SW480 (cell line): ENCODE measurements around the gene RGS14.
A peak's percentile ranks its signal among the peaks of the same experiment; 100 is the strongest.
"Not testable (repeated sequence)": the region's sequence is repeated elsewhere in the genome, so short reads cannot be mapped to it uniquely, and the experiment has no call there.

Experiments
- DNase-seq: peaks from one replicate; pipeline ENCODE4 v3.0.0-alpha.2; 2016; ENCODE audit warnings: low spot score

The RGS14 gene

GRCh38 chr5:177328545-177329231 lies 29.0 kb upstream of the RGS14 start:
- no peak for DNase-seq

DNA sequence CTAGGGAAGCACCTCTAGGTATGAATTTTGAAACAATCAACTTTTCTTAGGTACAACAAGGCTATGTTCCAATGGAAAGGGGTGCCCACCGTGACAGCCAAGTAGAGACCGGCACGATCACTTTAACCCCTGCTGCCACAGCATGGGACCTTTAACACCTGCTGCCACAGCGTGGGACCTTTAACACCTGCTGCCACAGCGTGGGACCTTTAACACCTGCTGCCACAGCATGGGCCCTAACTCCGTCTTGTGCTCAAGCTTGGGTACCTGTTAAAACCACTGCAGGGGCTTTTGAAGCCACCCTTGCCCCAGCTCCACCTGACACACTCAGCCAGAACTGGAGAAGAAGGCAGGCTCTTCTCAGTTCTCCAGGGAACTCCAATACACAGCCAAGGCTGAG lies 27.8 kb upstream of the RGS14 start:
- no peak for DNase-seq

GRCh38 chr5:177330991-177331842 lies 26.5 kb upstream of the RGS14 start:
- DNase-seq, result no peak

- no peak for DNase-seq
These were observed 25.5 kb upstream of the RGS14 start for GRCh38 chr5:177332031-177332895.

GRCh38 chr5:177332896-177333260 lies 24.8 kb upstream of the RGS14 start:
- DNase-seq, result no peak

DNA sequence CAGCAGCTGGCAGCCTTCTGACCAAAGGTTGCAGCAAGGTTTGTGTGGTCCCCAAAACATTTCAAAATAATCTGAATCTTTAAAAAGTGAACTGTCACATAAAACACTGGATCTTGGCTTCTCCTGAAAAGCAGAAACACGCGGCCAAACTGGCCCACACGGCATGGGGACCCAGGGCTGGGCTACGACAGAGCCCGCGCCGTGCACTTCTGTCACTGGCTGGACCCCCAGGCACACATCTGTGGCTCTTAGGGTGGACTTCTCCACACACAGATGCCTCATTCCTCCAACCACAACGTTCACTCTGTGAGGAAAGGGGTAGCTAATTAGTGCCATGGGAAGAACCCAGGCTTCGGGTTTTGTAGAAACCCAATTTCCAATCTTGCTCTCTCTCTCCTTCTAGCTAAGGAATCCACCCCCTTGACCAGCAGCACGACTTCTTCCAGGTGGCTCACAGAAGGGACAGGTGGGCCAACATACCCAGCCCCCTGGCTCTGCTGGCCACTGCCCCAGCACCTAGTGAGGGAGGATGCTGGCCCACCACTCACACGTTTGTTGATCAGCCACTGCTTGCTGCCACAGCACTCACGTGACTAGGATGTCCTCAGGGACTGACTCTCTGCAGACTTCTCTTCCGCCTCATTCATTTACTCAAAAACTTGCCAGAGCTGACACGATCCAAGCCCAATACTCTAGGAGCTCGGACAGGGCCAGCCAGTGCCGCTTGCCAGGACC lies 24.1 kb upstream of the RGS14 start:
- no peak for DNase-seq

- DNase-seq, result no peak
These were observed 23.6 kb upstream of the RGS14 start for GRCh38 chr5:177334155-177334551.

GRCh38 chr5:177334781-177335700 lies 22.7 kb upstream of the RGS14 start:
- no peak for DNase-seq

DNA sequence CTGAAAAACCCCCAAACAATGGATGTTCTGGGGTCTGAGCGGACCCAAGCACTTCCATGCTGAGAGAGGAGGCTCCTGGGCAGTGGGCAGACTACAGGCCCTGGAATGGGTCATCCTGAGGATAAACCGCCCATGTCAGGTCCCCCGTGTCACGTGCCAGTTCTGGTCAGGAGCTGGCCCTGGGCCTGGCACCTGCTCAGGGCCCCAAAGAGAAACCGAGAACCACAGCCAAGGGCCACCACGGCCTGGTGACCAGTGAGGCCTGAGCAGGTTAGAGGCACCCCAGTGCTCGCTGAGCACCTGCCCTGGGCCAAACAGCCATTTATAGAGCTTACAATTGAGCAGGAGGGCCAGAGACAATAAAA lies 22.0 kb upstream of the RGS14 start:
- no peak for DNase-seq

DNA sequence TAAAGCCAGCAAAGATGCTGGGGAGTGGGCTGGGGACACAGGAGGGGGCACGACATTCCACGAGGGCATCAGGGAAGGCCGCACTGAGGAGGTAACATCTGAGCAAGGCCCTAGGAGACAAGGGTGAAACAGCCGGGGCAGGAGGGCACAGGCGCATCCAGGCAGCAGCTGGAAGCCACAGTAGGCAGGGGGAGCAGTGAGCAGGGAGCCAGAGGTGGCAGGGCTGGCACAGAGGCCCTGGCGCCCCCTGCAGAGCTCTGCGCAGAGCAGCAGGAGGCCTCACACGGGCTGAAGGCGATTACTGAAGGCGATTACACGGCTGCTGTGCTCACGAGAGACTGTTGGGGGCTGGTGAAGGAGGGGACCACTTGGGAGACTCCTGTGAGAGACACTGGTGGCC lies 21.6 kb upstream of the RGS14 start:
- DNase-seq, result peak; percentile 54

GRCh38 chr5:177336603-177337494 lies 20.9 kb upstream of the RGS14 start:
- DNase-seq, result no peak

DNA sequence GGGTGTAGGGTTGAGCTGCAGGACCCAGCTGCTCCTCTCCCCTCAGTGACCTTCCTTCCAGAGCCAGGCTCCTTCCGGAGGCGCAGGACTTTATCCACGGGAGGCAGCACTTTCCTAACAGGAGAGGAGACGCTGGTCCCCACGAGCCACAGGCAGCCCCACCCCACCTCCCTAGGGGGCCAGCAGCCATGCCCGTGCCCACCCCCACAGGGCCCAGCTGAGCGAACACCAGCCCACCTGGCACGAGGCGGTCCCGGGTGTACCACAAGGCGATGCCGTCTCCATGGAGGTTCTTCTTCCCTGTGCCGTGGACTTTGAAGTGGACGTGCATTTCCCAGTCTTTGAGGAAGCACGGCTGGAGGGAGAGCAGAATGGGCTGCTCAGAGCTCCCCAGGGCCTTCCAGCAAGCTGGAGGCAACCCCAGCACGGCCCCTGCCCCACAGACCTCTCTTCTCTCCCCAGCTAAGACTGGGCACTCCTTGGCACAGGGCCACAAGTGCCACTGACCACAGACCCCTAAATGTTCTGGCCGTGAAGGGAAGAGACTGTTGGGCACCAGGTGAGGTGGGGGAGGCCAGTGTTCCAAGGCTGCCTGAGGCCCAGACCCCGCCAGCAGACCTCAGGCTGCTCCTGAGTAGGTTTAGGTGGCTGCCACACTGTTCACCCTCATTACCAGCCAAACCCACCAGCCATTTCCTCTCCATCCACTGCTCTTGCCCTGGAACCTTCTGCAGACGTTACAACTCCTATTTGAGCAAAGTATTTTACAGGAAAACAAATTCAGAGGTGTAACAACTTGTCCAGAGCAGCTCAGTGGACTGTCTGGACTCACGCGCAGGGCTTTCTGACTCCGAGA lies 19.2 kb upstream of the RGS14 start:
- no peak for DNase-seq

- DNase-seq, result no peak
These were observed 18.6 kb upstream of the RGS14 start for GRCh38 chr5:177339107-177339638.

DNA sequence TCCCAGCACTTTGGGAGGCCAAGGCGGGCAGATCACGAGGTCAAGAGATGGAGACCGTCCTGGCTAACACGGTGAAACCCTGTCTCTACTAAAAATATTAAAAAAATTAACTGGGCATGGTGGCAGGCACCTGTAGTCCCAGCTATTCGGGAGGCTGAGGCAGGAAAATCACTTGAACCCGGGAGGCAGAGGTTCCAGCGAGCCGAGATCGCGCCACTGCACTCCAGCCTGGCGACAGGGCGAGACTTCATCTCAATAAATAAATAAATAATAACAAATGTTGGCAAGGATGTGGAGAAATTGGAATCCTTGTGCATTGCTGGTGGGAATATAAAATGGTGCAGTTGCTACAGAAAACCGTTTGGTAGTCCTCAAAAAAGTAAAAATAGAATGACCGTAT lies 14.7 kb upstream of the RGS14 start:
- not testable (repeated sequence) for DNase-seq

DNA sequence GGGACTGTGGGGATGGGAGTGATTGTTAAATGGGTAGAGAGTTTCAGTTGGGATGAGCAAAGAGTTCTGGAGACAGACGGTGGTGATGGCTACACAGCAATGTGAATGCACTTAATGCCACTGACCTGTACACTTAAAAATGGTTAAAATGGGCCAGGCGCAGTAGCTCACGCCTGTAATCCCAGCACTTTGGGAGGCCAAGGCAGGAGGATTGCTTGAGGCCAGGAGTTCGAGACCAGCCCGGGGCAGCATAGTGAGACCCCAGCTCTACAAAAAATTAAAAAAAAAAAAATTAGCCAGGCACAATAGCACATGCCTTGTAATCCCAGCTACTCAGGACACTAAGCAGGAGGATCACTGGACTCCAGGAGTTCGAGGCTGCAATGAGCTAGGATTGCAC lies 13.9 kb upstream of the RGS14 start:
- DNase-seq, result no peak

DNA sequence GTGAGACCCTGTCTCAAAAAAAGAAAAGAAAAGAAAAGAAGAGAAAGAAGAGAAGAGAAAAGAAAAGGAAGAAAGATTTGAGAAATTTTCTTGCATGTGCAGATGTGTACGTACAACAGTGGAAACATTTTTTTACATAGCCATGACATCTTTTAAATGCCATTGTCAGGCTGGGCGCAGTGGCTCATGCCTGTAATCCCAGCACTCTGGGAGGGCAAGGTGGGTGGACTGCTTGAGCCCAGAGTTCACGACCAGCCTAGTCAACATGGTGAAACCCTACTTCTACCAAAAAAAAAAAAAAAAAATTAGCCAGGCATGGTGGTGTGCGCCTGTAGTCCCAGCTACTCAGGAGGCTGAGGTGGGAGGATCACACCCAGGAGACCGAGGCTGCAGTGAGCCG lies 12.8 kb upstream of the RGS14 start:
- DNase-seq, result no peak

GRCh38 chr5:177346820-177347219 lies 10.9 kb upstream of the RGS14 start:
- DNase-seq, result no peak

GRCh38 chr5:177347699-177348098 lies 10.0 kb upstream of the RGS14 start:
- no peak for DNase-seq

GRCh38 chr5:177349362-177349647 lies 8.4 kb upstream of the RGS14 start:
- DNase-seq, result no peak
